22Rv1 (cell line): Measurements from ENCODE around the gene AMPD3.

Experiments used
- CTCF ChIP-seq: fragments of 450-650 bp; IDR thresholded peaks from 2 replicates; pipeline ENCODE4 v1.5.1; 2017; ENCODE audit warnings: mild to moderate bottlenecking
- ZFX ChIP-seq: fragments of 450-650 bp; IDR thresholded peaks from 2 replicates; pipeline ENCODE4 v1.6.1; 2017; ENCODE audit warnings: antibody characterized with exemption, borderline replicate concordance

- TF ChIP-seq CTCF (no peak), ZFX (no peak)
Observed at GRCh38 chr11:10499874-10500601, 45.0 kb downstream of the AMPD3 start.
